ENCODE data around the gene TSPAN5. TPM values are rescaled to one million over a fixed set of nuclear protein-coding genes. Genes with fewer than 3 reads are reported as not detected.

TSPAN5 gene
- total RNA-seq, 2 donors from 2014 or later, result 7.9 to 48.5 TPM

DNA sequence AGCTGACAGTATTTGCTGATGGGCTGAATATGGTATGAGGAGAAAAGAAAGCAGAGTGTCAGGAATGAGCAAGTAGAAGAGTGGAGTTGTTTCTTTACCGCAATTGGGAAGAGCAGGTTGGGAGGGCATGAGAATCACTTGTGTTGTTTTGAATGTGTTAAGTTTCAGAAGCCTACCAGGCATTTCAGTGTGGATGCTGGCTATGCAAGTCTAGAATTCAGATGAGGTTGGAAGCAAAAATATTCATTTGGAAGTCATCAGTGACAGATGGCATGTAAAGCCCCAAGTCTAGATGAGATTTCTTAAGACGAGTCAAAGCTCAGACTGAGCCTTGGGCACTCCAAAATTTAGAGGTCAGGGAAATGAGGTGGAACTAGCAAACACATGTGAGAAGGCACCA lies 156.4 kb downstream of the TSPAN5 start:
- H3K9me3 ChIP-seq, result no peaks in the 10 kb centered on the region
- H3K36me3 ChIP-seq, result no peaks in the 10 kb centered on the region
- TF ChIP-seq POLR2AphosphoS5 (IDR thresholded peaks at IDR 0.05) (no peak), POLR2A (IDR thresholded peaks at IDR 0.05) (no peak), CTCF (IDR thresholded peaks at IDR 0.05) (no peak)
- H3K27ac ChIP-seq, result no peak overlapping the region
- no peak for DNase-seq (ENCODE audit: low spot score)
- intact Hi-C loops (cut with DNase I), result no loop called here
- no peak overlapping the region for H3K4me3 ChIP-seq
- 98% methylated on average over 2 of the region's 2 CpGs for WGBS
- H3K27me3 ChIP-seq (replicated peaks; ENCODE audit: insufficient read depth), result no peaks in the 10 kb centered on the region
- no peaks in the 10 kb centered on the region for H3K4me1 ChIP-seq (replicated peaks)

GRCh38 chr4:98501383-98501782 lies 157.0 kb downstream of the TSPAN5 start:
- H3K27me3 ChIP-seq (replicated peaks; ENCODE audit: insufficient read depth), result no peaks in the 10 kb centered on the region
- WGBS, result 94% methylated on average over 3 of the region's 3 CpGs
- no peak for TF ChIP-seq POLR2AphosphoS5 (IDR thresholded peaks at IDR 0.05)
- no peak for TF ChIP-seq CTCF (IDR thresholded peaks at IDR 0.05)
- no peak for TF ChIP-seq POLR2A (IDR thresholded peaks at IDR 0.05)
- no peaks in the 10 kb centered on the region for H3K9me3 ChIP-seq
- no peak for DNase-seq (ENCODE audit: low spot score)
- H3K4me1 ChIP-seq (replicated peaks), result no peaks in the 10 kb centered on the region
- no peak overlapping the region for H3K4me3 ChIP-seq
- intact Hi-C loops (cut with DNase I), result no loop called here
- no peak overlapping the region for H3K27ac ChIP-seq
- H3K36me3 ChIP-seq, result no peaks in the 10 kb centered on the region

DNA sequence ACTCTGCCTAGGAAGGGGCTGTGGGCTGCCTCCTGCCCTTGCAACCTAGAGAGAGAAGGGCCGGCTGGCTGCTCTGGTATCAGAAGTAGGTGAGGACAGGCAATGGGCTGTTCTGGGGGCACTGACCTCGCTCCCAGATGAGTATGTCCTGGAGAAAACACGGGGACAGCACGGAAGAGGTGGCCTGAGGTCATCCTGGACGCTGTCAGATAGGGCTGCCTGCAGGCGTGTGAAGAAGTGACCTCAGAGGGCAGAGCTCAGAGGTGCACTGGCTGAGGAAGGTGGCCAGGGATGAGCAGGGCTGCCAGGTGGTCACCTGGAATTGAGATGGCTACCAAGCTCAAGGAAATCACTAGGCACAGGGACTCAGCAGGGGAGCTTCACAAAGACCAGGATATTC lies 159.6 kb downstream of the TSPAN5 start:
- 96% methylated on average over 6 of the region's 6 CpGs for WGBS
- Histone ChIP-seq H3K9me3 (no peaks in the 10 kb centered on the region), H3K27me3 (replicated peaks; ENCODE audit: insufficient read depth) (no peaks in the 10 kb centered on the region), H3K4me3 (no peak overlapping the region), H3K27ac (no peak overlapping the region), H3K36me3 (no peaks in the 10 kb centered on the region), H3K4me1 (replicated peaks) (no peaks in the 10 kb centered on the region)
- DNase-seq (ENCODE audit: low spot score), result no peak
- TF ChIP-seq POLR2A (IDR thresholded peaks at IDR 0.05) (no peak), CTCF (IDR thresholded peaks at IDR 0.05) (no peak), POLR2AphosphoS5 (IDR thresholded peaks at IDR 0.05) (no peak)
- intact Hi-C loops (cut with DNase I), result no loop called here

DNA sequence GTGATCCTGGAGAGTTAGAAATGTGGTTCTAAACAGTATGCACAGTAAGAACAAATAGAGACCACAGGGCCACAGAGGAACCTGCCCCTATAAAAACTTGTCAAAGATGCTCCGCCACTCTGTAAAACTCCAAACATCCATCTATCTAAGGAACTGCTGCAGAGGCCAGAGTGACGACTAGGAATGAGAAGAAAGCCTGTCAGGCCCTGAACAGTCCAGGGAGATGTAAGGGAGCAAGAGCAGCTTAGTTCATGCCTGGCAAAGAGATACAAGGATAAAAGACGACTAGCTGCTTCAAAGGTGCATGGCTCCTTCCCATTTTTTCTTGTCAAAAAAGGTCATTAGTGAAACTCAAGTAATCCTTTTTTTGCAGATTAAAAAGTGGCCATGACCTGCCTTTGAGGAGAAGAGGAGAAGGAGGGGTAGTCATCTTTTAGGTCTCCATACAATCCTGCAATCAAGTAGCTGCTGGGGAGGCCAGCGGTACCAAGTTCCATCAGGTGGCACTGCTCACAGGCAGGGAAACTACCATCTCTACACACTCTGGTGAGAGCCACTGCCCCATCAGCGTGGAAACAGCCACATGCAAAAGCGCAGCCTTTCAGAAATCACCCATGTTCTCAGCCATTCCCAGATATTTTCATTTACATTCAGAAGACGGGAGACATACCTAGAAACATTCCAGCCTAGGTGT lies 162.1 kb downstream of the TSPAN5 start:
- no peaks in the 10 kb centered on the region for H3K36me3 ChIP-seq
- no peaks in the 10 kb centered on the region for H3K9me3 ChIP-seq
- TF ChIP-seq POLR2A (IDR thresholded peaks at IDR 0.05) (no peak), POLR2AphosphoS5 (IDR thresholded peaks at IDR 0.05) (no peak), CTCF (IDR thresholded peaks at IDR 0.05) (no peak)
- H3K4me3 ChIP-seq, result no peak overlapping the region
- WGBS, result 79% methylated on average over 7 of the region's 7 CpGs
- no peaks in the 10 kb centered on the region for H3K4me1 ChIP-seq (replicated peaks)
- intact Hi-C loops (cut with DNase I), result no loop called here
- no peak for DNase-seq (ENCODE audit: low spot score)
- H3K27me3 ChIP-seq (replicated peaks; ENCODE audit: insufficient read depth), result no peaks in the 10 kb centered on the region
- H3K27ac ChIP-seq, result no peak overlapping the region

- Histone ChIP-seq H3K27me3 (replicated peaks; ENCODE audit: insufficient read depth) (no peaks in the 10 kb centered on the region), H3K4me3 (no peak overlapping the region), H3K27ac (no peak overlapping the region), H3K9me3 (no peaks in the 10 kb centered on the region), H3K36me3 (no peaks in the 10 kb centered on the region), H3K4me1 (replicated peaks) (no peaks in the 10 kb centered on the region)
- intact Hi-C loops (cut with DNase I), result no loop called here
- DNase-seq (ENCODE audit: low spot score), result no peak
- WGBS, result 65% methylated on average over 4 of the region's 4 CpGs
- TF ChIP-seq CTCF (IDR thresholded peaks at IDR 0.05) (no peak), POLR2A (IDR thresholded peaks at IDR 0.05) (no peak), POLR2AphosphoS5 (IDR thresholded peaks at IDR 0.05) (no peak)
Observed at GRCh38 chr4:98493296-98493695, 165.1 kb downstream of the TSPAN5 start.

Data from prostate gland (tissue), 2 donors.